Stimulated activated memory B cell treated with anti-CD40 and anti-IgM and Interleukin-4, amounts not matched to agents 10 μg/mL and 1 μg/mL and 100 μg/mL, for 72 hours (primary cell): Measurements from ENCODE around the gene RABEP2.
"Not testable (repeated sequence)": the region's sequence is repeated elsewhere in the genome, so short reads cannot be mapped to it uniquely, and the experiment has no call there.

Experiments used
- ATAC-seq: fragments of 150-1000 bp; cut with Tn5 transposase; 2 replicates; pipeline ENCODE4 v1.10.0; 2021
- H3K27ac Mint-ChIP-seq: one replicate; pipeline ENCODE4 v1.8.0; 2022; ENCODE audit warnings: mild to moderate bottlenecking, mixed read lengths
- H3K27me3 Mint-ChIP-seq: one replicate; pipeline ENCODE4 v1.8.0; 2022; ENCODE audit warnings: mixed read lengths
- H3K36me3 Mint-ChIP-seq: one replicate; pipeline ENCODE4 v1.8.0; 2022; ENCODE audit warnings: mixed read lengths
- H3K4me1 Mint-ChIP-seq: one replicate; pipeline ENCODE4 v1.8.0; 2022; ENCODE audit warnings: mixed read lengths
- H3K4me3 Mint-ChIP-seq: one replicate; pipeline ENCODE4 v1.8.0; 2022; ENCODE audit warnings: mild to moderate bottlenecking, moderate library complexity, mixed read lengths
- H3K9me3 Mint-ChIP-seq: one replicate; pipeline ENCODE4 v1.8.0; 2022; ENCODE audit warnings: mixed read lengths

The RABEP2 gene

DNA sequence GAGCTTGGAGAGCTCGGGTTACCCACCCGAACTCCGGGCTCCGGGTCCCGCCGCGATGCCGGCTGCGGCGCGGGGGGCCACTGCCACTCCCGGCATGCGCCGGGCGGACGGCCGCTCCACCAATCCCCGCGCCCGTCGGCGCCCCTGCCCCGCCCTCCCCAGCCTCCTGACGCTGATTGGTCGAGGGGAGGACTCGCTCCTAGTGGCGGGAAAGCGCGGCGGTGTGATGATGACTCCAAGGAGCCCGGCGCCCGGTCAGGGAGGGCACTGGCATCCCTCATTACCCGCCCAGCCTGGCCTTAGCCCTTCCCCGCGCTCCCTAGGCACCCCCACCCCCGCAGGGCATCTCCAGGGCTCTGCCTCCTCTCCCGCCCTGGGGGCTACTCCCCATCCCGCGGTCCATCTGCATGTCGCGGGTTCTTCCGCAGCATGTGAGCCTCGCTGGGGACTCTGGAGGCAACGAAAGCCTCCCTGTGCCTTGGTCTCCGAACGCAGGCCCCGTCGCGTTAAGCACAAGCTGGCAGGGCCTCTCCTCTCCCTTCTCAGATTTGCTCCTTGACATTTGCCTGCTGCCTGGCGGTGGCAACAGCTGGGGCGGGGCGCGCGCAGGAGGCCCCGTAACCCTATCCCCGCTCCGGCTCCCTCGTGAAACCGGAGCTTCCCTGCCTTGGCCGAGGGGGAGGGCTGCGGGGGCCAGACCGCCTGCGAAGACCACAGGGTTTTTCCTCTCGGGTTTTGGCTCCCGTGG is 45.0 kb downstream of the RABEP2 start:
- Mint-ChIP-seq H3K36me3 (peaks cover 4% of the 10 kb centered on the region), H3K9me3 (no peaks in the 10 kb centered on the region), H3K27me3 (peaks cover 21% of the 10 kb centered on the region), H3K27ac (peak overlapping the region; percentile 77), H3K4me3 (peak overlapping the region; percentile 85), H3K4me1 (peaks cover 31% of the 10 kb centered on the region)
- peak; percentile 94 for ATAC-seq

DNA sequence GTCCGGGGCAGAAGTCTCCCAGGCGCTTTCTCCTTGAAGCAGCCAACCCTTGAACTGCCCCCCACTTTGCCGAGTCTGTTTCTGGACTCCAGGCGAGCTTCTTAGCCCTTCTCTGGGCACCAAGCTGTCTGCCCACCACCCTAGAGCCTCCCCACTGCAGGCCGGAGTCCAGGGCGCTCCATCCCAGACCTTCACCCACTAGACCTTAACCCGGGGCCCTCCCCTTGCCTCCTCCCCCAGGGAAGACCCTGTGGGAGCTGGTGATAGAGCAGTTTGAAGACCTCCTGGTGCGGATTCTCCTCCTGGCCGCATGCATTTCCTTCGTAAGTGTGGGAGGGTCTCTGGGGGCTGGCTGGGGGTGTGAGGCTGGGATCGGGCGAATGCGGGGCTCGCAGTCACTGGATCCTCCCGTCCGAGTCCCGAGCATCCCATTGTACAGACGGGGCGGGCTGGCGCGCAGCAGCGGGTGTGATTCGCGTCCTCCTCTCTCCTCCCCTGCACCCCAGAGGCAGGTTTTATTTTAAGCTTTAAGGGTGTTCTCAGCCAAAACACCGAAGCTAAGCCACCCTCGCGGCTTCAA is 45.7 kb downstream of the RABEP2 start:
- Mint-ChIP-seq H3K4me3 (peak overlapping the region; percentile 85), H3K4me1 (peaks cover 31% of the 10 kb centered on the region), H3K27ac (peak overlapping the region; percentile 77), H3K9me3 (no peaks in the 10 kb centered on the region), H3K36me3 (peaks cover 4% of the 10 kb centered on the region), H3K27me3 (peaks cover 20% of the 10 kb centered on the region)
- ATAC-seq: peak; percentile 57

DNA sequence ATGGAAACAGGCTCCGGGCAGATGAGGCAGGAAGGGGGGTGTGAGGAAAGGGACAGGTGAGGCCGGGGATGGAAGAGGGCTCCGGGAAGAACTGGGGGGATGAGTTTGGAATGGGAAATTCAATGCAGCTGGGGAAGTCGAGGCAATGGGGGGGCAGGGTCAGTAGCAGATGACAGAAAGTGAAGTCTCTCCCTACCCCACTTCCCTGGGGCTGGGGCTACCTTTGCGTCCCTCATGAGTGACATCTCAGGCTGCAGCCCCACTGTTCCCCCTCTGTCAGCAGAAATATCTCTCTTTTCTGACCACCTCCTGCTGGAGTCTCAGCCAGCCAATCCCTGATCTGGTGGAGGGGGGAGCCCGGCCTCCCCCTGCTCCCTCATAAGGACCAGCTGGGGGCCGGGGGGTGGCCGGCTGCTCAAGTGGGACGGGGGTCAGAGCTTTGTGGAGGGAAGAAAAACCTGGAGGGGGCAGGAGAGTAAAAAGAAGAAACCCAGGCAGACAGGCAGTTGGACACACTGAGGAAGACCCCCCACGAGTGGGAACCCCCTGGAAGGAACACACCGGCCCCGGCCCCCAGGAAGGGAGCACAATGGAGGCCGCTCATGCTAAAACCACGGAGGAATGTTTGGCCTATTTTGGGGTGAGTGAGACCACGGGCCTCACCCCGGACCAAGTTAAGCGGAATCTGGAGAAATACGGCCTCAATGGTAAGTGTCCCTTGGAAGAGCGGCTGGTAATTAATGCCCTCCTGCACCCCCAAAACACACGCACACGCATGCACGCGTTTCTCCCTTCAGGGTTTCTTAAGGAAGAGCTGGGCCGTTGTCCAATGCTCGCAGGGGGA is 46.7 kb downstream of the RABEP2 start, which contains the start of gene ATP2A1:
Gene ATP2A1, plus strand, starts transcription at position 406 of the 844 bp plus-strand sequence. Its CDS starts 184 bp downstream, at position 590.
- peaks cover 11% of the 10 kb centered on the region for H3K27me3 Mint-ChIP-seq
- peaks cover 35% of the 10 kb centered on the region for H3K4me1 Mint-ChIP-seq
- peaks cover 6% of the 10 kb centered on the region for H3K36me3 Mint-ChIP-seq
- ATAC-seq: no peak
- peak within 1 kb of the TSS; percentile 85 for H3K4me3 Mint-ChIP-seq
- H3K9me3 Mint-ChIP-seq: no peaks in the 10 kb centered on the region
- H3K27ac Mint-ChIP-seq: peak within 1 kb of the TSS; percentile 77

DNA sequence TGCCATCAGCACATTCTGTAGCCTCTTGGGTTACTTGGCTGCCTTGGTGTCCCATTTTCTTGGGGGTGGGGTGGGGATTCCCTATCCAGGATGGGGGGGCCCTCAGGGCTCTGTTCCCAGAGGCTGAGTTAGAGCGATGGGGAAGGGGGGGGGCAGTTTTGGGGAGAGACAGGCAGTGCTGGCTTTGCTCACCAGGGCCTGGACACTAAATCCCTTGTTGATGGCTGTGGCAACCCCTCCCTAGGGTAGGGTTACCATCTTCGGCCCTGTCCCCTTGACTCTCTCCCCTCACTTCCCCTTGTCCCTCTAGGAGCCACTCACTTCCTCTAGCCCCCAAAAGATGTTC is 47.4 kb downstream of the RABEP2 start:
- Mint-ChIP-seq H3K36me3 (peaks cover 12% of the 10 kb centered on the region), H3K27ac (no peak overlapping the region), H3K27me3 (peaks cover 11% of the 10 kb centered on the region), H3K4me1 (peaks cover 42% of the 10 kb centered on the region), H3K4me3 (peak overlapping the region; percentile 14), H3K9me3 (no peaks in the 10 kb centered on the region)
- no peak for ATAC-seq

DNA sequence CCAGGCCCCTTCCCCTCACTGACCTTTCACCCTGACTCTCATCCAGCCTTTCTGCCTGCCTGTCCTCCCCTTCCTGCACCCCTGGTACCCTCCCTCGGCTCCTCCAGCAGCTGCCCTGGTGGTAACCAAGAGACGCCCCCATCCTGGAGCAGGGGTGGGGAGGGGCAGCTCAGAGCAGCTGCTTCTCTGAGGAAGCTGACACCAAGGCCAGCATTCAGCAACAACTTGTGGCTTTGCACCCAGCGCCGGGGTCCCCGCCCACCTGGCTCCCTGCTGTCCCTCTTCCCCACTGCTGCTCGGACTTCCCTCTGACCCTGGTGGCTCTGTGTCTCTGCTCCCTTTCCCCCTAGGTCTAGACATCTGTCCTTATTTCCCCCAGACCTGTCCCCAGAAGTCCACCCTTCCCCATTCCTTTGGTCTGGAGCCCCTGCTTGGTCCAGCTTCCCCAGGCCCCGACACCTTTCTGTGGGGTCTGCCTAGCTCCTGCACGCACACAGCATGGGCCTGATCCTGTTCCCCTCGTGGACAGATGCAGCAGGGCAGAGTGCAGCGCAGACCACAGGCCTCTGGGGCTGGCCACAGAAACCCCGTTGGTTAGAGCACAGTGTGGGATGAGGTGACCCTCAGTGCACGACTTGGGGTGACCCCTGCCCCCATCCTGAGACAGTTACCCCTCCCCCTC is 47.9 kb downstream of the RABEP2 start:
- no peak for ATAC-seq
- Mint-ChIP-seq H3K9me3 (no peaks in the 10 kb centered on the region), H3K4me3 (no peak overlapping the region), H3K27ac (no peak overlapping the region), H3K27me3 (peaks cover 11% of the 10 kb centered on the region), H3K4me1 (peaks cover 46% of the 10 kb centered on the region), H3K36me3 (peaks cover 17% of the 10 kb centered on the region)

DNA sequence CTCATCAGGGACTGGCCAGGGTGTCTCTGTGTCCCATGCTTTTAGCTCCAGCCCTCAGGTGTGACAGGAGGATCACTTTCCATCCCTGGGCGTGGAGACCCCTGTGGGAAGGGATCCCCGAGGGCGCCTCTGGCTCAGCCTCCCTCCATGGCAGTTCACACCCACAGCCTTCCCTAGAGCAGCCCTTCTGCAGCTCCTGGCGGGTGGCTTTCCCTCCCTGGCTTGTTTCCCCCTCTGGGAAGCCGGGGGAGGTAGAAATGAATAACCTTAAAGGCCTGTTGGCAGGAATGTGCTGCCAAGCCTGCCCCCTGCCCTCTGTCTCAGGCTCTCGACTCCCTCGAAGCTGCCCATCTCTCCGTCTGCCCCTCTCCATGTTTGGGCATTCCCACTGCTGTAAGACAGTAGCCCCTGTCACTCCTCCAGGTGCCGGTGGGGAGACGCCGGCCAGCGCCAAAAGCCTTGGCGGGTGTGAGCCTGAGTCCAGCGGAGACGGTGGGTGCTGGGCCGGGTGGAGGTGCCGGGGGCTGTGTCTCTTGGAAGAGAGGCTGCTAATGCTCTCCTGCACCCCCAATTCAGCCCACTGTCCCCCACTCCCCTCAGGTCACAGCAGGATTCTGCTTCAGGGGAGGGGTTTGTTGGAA is 48.9 kb downstream of the RABEP2 start:
- no peak overlapping the region for H3K4me3 Mint-ChIP-seq
- ATAC-seq: no peak
- peaks cover 7% of the 10 kb centered on the region for H3K27me3 Mint-ChIP-seq
- no peaks in the 10 kb centered on the region for H3K9me3 Mint-ChIP-seq
- H3K36me3 Mint-ChIP-seq: peaks cover 17% of the 10 kb centered on the region
- no peak overlapping the region for H3K27ac Mint-ChIP-seq
- H3K4me1 Mint-ChIP-seq: peaks cover 44% of the 10 kb centered on the region

DNA sequence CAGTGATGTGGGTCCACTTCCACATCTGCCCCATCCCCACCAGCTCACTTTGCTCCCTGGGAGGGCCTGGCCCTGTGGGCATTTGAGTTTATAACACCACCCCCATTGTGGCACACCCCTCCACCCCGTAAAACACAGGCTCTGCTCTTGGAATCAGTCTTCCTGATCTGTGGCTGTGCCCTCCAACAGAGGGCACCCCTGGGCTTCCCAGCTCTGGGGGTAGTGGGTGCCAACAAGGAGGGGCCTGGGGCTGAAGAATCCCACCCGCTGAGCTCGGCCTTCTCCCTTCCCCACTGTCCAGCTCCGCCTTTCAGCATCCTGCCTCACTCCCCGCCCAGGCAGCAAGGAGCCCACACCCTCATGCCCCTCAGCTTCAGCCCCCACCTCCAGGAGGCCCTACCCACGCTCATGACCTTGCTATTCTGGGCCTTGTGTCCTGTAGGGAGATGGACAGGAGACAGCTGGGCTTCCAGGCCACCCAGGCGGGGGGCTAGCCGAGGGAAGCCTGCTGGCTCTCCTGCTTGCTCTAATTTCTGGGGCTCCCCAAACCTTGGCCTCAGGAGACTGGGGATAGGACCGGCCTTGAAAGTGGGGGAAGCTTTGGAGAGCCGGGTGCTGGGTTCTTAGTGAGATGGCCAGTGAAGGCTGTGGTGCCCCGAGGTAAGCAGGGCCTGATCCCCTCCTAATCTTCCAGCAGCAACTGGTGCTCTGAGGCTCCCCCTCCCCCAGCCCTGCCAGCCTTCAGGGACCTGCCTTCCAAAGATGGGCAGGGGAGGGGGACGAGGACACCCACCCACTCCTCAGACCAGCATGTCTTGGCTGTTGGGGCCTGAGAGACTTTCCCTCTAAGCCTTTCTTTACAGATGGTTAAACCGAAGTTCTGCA is 49.7 kb downstream of the RABEP2 start:
- ATAC-seq: no peak

DNA sequence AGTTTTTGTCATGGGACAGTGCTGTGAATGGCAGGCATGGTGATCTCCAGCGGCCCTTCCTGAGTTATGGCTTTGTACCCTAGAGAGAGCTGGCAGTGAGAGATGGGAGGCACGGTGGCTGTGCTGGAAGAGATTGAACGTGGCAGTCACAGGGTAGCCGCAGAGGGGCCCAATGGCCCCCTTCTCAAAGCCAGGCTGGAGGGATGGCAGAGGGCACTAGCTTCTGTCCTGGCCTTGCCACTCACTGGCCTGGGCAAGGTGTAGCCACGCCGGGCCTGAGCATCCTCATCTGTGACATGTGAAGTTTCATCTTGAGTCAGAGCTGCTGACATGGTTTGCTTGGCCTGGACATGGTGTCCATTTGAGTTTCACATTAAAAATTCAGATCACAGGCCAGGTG is 50.6 kb downstream of the RABEP2 start:
- Mint-ChIP-seq H3K9me3 (no peaks in the 10 kb centered on the region), H3K27ac (no peak overlapping the region), H3K36me3 (peaks cover 27% of the 10 kb centered on the region), H3K4me1 (peaks cover 36% of the 10 kb centered on the region), H3K4me3 (no peak overlapping the region), H3K27me3 (no peaks in the 10 kb centered on the region)
- no peak for ATAC-seq

More for the DNA sequence above, 49.7 kb downstream of the RABEP2 start:
- Mint-ChIP-seq H3K27ac (no peak overlapping the region), H3K4me3 (no peak overlapping the region), H3K4me1 (peaks cover 38% of the 10 kb centered on the region), H3K9me3 (no peaks in the 10 kb centered on the region), H3K27me3 (no peaks in the 10 kb centered on the region), H3K36me3 (peaks cover 18% of the 10 kb centered on the region)

DNA sequence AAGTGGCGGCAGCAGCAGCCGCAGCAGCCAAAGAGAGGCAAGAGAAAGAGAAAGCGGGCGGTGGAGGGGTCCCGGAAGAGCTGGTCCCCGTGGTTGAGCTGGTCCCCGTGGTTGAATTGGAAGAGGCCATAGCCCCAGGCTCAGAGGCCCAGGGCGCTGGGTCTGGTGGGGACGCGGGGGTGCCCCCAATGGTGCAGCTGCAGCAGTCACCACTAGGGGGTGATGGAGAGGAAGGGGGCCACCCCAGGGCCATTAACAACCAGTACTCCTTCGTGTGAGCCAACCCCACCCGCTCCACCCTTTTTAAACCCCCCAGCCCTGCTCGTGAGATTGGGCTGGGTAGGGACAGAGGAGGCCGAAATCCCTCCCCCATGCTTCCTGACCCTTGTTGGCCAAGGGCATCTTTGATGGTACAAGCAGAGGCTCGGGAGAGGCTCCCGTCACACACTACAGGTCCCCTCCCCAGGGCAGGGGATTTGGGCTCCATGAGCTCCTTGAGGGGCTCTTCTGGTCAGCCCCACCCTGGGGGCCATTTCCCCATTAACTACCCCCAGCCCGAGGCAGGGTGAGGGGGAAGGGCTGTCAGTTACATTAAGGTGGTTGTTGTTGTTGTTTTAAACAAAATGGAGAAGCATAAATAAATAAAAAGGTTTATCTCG is 51.4 kb downstream of the RABEP2 start:
- Mint-ChIP-seq H3K36me3 (peaks cover 33% of the 10 kb centered on the region), H3K27ac (no peak overlapping the region), H3K4me1 (peaks cover 29% of the 10 kb centered on the region), H3K27me3 (no peaks in the 10 kb centered on the region), H3K4me3 (no peak overlapping the region), H3K9me3 (no peaks in the 10 kb centered on the region)
- ATAC-seq: peak; percentile 66

DNA sequence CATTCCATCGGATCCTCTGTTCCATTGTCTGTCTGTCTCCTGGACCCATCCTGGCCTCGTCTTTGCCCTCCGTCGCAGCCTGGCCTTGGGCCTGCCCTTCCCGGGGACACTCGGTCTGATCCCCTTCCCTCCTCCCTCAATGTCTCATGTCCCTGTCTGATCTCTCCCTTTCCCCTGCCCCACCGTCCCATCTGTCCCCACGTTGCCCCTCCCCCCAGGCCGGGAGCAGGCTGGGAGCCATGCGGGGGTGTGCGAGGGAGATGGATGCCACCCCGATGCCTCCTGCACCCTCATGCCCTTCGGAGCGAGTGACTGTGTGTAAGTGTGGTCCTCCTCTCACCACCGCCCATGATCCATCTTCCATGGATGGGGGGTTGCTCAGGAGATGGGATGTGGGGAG is 52.1 kb downstream of the RABEP2 start:
- no peaks in the 10 kb centered on the region for H3K27me3 Mint-ChIP-seq
- ATAC-seq: no peak
- H3K9me3 Mint-ChIP-seq: no peaks in the 10 kb centered on the region
- peaks cover 33% of the 10 kb centered on the region for H3K36me3 Mint-ChIP-seq
- H3K4me3 Mint-ChIP-seq: no peak overlapping the region
- H3K4me1 Mint-ChIP-seq: peaks cover 22% of the 10 kb centered on the region
- no peak overlapping the region for H3K27ac Mint-ChIP-seq

DNA sequence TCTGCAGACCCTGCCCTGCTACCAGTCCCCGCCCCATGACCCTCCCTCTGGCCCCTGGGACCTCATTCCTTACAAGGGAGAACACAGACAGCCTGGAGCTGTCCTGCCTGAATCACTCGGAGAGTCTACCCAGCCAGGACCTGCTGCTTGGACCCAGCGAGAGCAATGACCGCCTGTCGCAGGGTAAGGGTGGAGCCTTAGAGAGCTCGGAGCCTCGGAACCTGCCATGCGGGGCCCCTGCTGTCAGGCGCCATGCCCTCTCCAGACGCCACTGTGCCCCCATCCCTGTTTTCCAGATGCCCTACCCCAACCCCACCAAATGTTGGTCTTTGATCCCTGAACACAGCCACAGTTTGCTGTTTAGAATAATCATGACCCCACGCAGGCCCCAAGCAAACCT is 55.8 kb downstream of the RABEP2 start:
- ATAC-seq: no peak
- Mint-ChIP-seq H3K9me3 (no peaks in the 10 kb centered on the region), H3K4me3 (no peak overlapping the region), H3K4me1 (peaks cover 39% of the 10 kb centered on the region), H3K27ac (no peak overlapping the region), H3K36me3 (peaks cover 45% of the 10 kb centered on the region), H3K27me3 (no peaks in the 10 kb centered on the region)

DNA sequence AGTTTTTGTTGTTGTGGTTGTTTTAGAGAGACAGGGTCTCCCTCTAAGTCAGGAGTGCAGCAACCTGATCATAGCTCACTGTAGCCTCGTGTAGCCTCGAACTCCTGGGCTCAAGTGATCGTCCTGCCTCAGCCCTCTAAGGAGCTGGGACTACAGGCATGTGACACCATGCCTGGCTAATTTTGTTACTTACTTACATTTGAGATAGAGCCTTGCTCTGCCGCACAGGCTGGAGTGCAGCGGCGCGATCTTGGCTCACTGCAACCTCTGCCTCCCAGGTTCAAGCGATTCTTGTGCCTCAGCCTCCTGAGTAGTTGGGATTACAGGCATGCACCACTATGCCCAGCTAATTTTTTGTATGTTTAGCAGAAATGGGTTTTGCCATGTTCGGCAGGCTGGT is 57.4 kb downstream of the RABEP2 start:
- H3K9me3 Mint-ChIP-seq, H3K4me3 Mint-ChIP-seq, H3K27me3 Mint-ChIP-seq, H3K27ac Mint-ChIP-seq, ATAC-seq: not testable (repeated sequence)
- Mint-ChIP-seq H3K36me3 (peaks cover 37% of the 10 kb centered on the region), H3K4me1 (peaks cover 35% of the 10 kb centered on the region)

DNA sequence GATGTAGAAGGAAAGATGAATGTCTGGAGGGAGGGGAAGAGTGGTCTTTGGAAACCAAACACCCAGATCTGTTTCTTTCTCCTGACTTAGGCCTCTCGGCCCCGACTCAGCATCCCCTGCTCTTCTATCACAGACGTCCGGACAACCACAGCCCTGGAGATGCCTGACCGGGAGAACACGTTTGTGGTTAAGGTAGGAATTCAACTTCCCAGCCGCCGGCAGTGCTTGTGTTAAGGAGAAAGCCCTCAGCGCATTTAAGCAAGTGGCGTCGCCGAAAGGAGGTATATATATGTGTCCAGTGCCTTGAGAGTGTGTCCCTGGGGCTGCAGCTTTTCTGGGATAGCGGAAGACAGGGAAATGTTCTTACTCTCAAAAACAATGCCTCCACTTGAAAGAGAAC is 57.8 kb downstream of the RABEP2 start:
- Mint-ChIP-seq H3K4me3 (no peak overlapping the region), H3K9me3 (no peaks in the 10 kb centered on the region), H3K36me3 (peaks cover 33% of the 10 kb centered on the region), H3K4me1 (peaks cover 31% of the 10 kb centered on the region), H3K27me3 (no peaks in the 10 kb centered on the region), H3K27ac (no peak overlapping the region)
- ATAC-seq: no peak

DNA sequence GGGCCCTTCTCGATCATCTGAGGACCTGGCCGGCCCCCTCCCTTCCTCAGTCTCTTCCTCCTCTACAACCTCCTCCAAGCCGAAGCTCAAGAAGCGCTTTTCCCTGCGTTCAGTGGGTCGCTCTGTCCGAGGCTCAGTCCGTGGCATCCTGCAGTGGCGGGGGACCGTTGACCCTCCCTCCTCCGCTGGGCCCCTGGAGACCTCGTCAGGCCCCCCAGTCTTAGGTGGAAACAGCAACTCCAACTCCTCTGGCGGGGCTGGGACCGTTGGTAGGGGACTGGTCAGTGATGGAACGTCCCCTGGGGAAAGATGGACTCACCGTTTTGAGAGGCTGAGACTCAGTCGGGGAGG is 58.6 kb downstream of the RABEP2 start:
- Mint-ChIP-seq H3K4me3 (no peak overlapping the region), H3K27ac (no peak overlapping the region), H3K4me1 (peaks cover 31% of the 10 kb centered on the region), H3K9me3 (no peaks in the 10 kb centered on the region), H3K27me3 (no peaks in the 10 kb centered on the region), H3K36me3 (peaks cover 32% of the 10 kb centered on the region)
- ATAC-seq: no peak
